Natural killer cell (primary cell): ENCODE results near the gene DUSP22. TPM values are rescaled to one million over a fixed set of nuclear protein-coding genes. Genes with fewer than 3 reads are reported as not detected.

Experiments
- ATAC-seq, 3 donors: fragments of 150-1000 bp in 2 of 3; fragments of 200-7000 bp in 1 of 3; cut with Tn5 transposase; 1 replicate in 1 of 3; 2 replicates in 2 of 3; pipeline ENCODE4 v1.10.0; 2021; ENCODE audit warnings: mild to moderate bottlenecking in 2 of 3, moderate library complexity in 2 of 3
- DNase-seq, 2 donors: peaks; one replicate each; pipeline versions ENCODE4 v3.0.0 to v3.0.0-alpha.2; 2013 to 2021; ENCODE audit warnings: mixed read lengths in 1 of 2
- H3K27ac ChIP-seq: one replicate; pipeline ENCODE4 v1.5.1; 2013; ENCODE audit warnings: mild to moderate bottlenecking, low read length
- H3K27me3 ChIP-seq: one replicate; pipeline ENCODE4 v1.6.1; 2013; ENCODE audit warnings: low read length; ENCODE audit not compliant: control insufficient read depth, insufficient read depth
- H3K36me3 ChIP-seq: one replicate; pipeline ENCODE4 v1.6.1; 2013; ENCODE audit warnings: low read length; ENCODE audit not compliant: control insufficient read depth, insufficient read depth
- H3K4me1 ChIP-seq: one replicate; pipeline ENCODE4 v1.6.1; 2013; ENCODE audit warnings: low read length; ENCODE audit not compliant: control insufficient read depth, insufficient read depth
- H3K4me3 ChIP-seq: one replicate; pipeline ENCODE4 v1.5.1; 2013; ENCODE audit warnings: low read length
- H3K9me3 ChIP-seq: one replicate; pipeline ENCODE4 v1.6.1; 2013; ENCODE audit warnings: low read length; ENCODE audit not compliant: control insufficient read depth, insufficient read depth
- H3K27ac Mint-ChIP-seq, 2 donors: one replicate each; pipeline ENCODE4 v1.8.0; 2022; ENCODE audit warnings: mild to moderate bottlenecking in 2 of 2, mixed read lengths in 2 of 2, moderate library complexity in 1 of 2
- H3K27me3 Mint-ChIP-seq, 2 donors: one replicate each; pipeline ENCODE4 v1.8.0; 2022; ENCODE audit warnings: low read depth in 2 of 2, mixed read lengths in 2 of 2
- H3K36me3 Mint-ChIP-seq: one replicate; pipeline ENCODE4 v1.8.0; 2022; ENCODE audit warnings: mixed read lengths
- H3K4me1 Mint-ChIP-seq, 2 donors: one replicate each; pipeline ENCODE4 v1.8.0; 2022; ENCODE audit warnings: mixed read lengths in 2 of 2
- H3K4me3 Mint-ChIP-seq: one replicate; pipeline ENCODE4 v1.8.0; 2022; ENCODE audit warnings: mild to moderate bottlenecking, moderate library complexity, mixed read lengths
- H3K9me3 Mint-ChIP-seq, 2 donors: one replicate each; pipeline ENCODE4 v1.8.0; 2022; ENCODE audit warnings: mixed read lengths in 2 of 2
- CTCF ChIP-seq: fragments of 200-600 bp; IDR thresholded peaks from one replicate; pipeline ENCODE4 v1.8.0; 2022; ENCODE audit warnings: antibody characterized with exemption
- WGBS: methylation state at CpG from one replicate; pipeline ENCODE4 v1.1.7; 2013; ENCODE audit warnings: missing lambda C conversion rate; ENCODE audit not compliant: insufficient coverage; 5-methylcytosine and 5-hydroxymethylcytosine counted together
- intact Hi-C: fragments of 100-400 bp; cut with micrococcal nuclease; formaldehyde crosslinking; loops from one replicate; pipeline ENCODE4 v1.14.2; 2022
- total RNA-seq, 4 donors: library from RNA; stranded (reverse); fragments of 120-200 nt in 1 of 4; gene quantifications; one replicate each; pipeline versions ENCODE4 v1.2.3 to v1.2.4, GENCODE V29; 2013 to 2022

DUSP22 gene
- total RNA-seq, 3 donors from 2014 or later (not counting 1 experiment from before 2014, with no cell fraction given), result 50.4 to 61.5 (median 56.6) TPM

DNA sequence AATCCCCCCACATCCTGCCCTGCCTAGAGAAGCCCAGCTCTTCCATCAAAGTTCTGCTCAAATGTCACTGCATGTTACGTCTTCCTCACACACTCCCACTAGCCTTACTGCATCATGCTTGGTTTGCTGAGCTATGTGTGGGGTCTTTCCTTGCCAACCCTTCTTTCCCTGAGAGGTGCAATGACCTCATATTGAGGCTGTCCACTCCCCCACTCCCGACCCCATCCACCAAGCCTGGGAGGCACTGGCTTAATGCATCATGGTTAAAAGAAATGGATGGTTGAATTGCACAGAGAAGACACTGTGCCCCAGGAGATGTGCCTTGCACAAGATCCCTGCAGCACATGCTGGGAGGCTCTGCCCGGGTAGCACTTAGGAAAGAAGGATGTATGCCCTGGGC, 91.6 kb downstream of the DUSP22 start:
- Histone ChIP-seq H3K4me1 (peaks cover 12% of the 10 kb centered on the region), H3K9me3 (no peaks in the 10 kb centered on the region), H3K27me3 (no peaks in the 10 kb centered on the region), H3K4me3 (no peak overlapping the region), H3K27ac (no peak overlapping the region), H3K36me3 (no peaks in the 10 kb centered on the region)
- no peaks in the 10 kb centered on the region for H3K9me3 Mint-ChIP-seq
- ATAC-seq (no peak), DNase-seq (no peak)
- peaks cover 17 to 19% of the 10 kb centered on the region in 2 donors for H3K4me1 Mint-ChIP-seq
- H3K4me3 Mint-ChIP-seq, result no peak overlapping the region
- no peak for TF ChIP-seq CTCF
- intact Hi-C loops, result no loop called here
- H3K27me3 Mint-ChIP-seq, result peaks cover 33 to 41% of the 10 kb centered on the region in 2 donors
- no peaks in the 10 kb centered on the region for H3K36me3 Mint-ChIP-seq
- WGBS, result 94% methylated on average over 2 of the region's 3 CpGs
- no peak overlapping the region for H3K27ac Mint-ChIP-seq

- 92% methylated on average over 6 of the region's 6 CpGs for WGBS
Measured at GRCh38 chr6:384898-385297, 92.6 kb downstream of the DUSP22 start.

GRCh38 chr6:385614-386013, 93.3 kb downstream of the DUSP22 start:
- H3K9me3 ChIP-seq, result no peaks in the 10 kb centered on the region
- H3K27ac ChIP-seq, result no peak overlapping the region
- WGBS, result 94% methylated on average over 10 of the region's 10 CpGs
- TF ChIP-seq CTCF, result no peak
- no peaks in the 10 kb centered on the region for H3K36me3 ChIP-seq
- intact Hi-C loops, result no loop called here
- Mint-ChIP-seq H3K27me3 (peaks cover 33 to 36% of the 10 kb centered on the region in 2 donors), H3K4me3 (no peak overlapping the region), H3K4me1 (peaks cover 7 to 13% of the 10 kb centered on the region in 2 donors), H3K9me3 (no peaks in the 10 kb centered on the region), H3K36me3 (no peaks in the 10 kb centered on the region), H3K27ac (no peak overlapping the region)
- H3K4me3 ChIP-seq, result no peak overlapping the region
- ATAC-seq, result no peak
- no peak for DNase-seq
- H3K4me1 ChIP-seq, result peaks cover 2% of the 10 kb centered on the region
- no peaks in the 10 kb centered on the region for H3K27me3 ChIP-seq

More at GRCh38 chr6:384898-385297, 92.6 kb downstream of the DUSP22 start:
- Mint-ChIP-seq H3K36me3 (no peaks in the 10 kb centered on the region), H3K9me3 (no peaks in the 10 kb centered on the region), H3K4me1 (peaks cover 13 to 15% of the 10 kb centered on the region in 2 donors), H3K27me3 (peaks cover 38 to 43% of the 10 kb centered on the region in 2 donors), H3K4me3 (no peak overlapping the region), H3K27ac (no peak overlapping the region)
- Histone ChIP-seq H3K27ac (no peak overlapping the region), H3K9me3 (no peaks in the 10 kb centered on the region), H3K27me3 (no peaks in the 10 kb centered on the region), H3K4me1 (peaks cover 2% of the 10 kb centered on the region), H3K36me3 (no peaks in the 10 kb centered on the region), H3K4me3 (no peak overlapping the region)
- ATAC-seq (no peak), DNase-seq (no peak)
- intact Hi-C loops, result no loop called here
- TF ChIP-seq CTCF, result no peak

GRCh38 chr6:386688-387266, 94.5 kb downstream of the DUSP22 start:
- ATAC-seq, result no peak
- 96% methylated on average over 18 of the region's 18 CpGs for WGBS
- intact Hi-C loops, result no loop called here

More at GRCh38 chr6:386688-387266, 94.5 kb downstream of the DUSP22 start:
- Histone ChIP-seq H3K27ac (no peak overlapping the region), H3K9me3 (no peaks in the 10 kb centered on the region), H3K27me3 (no peaks in the 10 kb centered on the region), H3K4me3 (no peak overlapping the region), H3K4me1 (peaks cover 11% of the 10 kb centered on the region), H3K36me3 (no peaks in the 10 kb centered on the region)
- Mint-ChIP-seq H3K27me3 (peaks cover 29 to 39% of the 10 kb centered on the region in 2 donors), H3K27ac (no peak overlapping the region), H3K9me3 (no peaks in the 10 kb centered on the region), H3K4me3 (no peak overlapping the region), H3K36me3 (no peaks in the 10 kb centered on the region), H3K4me1 (peaks cover 15% of the 10 kb centered on the region in 2 donors)
- TF ChIP-seq CTCF, result no peak
- DNase-seq, result no peak
